ENCODE data around the gene NRF1.

NRF1 gene

DNA sequence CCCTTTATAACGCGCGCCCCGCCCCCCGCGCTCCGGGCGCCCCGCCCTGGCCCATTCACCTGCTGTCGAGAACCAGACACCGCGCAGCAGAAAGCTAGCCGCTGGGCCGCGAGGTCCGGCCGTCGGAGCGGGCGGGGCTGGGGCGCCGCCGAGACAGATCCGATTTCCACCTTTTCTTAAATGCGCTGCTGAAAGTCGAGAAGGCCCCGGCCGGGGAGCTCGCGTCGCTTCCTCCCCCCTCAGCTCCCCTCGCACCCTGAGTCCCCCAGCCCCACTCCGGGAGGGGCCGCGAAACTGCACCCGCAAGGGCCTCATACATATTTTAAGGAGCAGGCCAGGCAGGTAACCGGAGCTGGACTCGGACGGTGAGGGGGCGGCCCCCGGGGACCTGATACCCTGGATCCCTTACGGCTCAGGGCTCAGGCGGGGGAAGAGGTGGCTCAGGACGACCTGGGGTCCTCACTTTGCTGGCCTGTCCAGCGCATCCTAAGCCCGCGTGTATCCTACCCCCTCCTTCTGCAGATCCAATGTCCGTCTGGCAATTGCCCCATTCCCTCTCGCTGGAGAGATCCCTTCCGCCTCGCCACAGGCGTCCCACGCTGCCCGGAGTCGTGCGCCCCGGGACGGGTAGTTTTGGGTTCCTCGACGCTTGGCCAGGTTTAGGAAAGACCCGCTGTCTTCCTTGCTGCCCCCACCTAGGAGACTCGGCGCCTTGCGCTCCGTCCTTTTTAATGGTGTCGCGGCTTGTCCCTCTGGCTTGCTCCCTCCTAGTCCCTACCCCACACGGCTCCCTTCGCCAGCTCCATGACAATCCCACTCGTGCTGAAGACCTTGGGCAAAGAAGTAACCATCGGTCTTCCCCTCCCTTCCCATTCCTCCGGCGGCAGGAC lies 170.7 kb downstream of the NRF1 start:
- H3K4me3 ChIP-seq (ENCODE audit: low read depth, low read length) = no peak overlapping the region

DNA sequence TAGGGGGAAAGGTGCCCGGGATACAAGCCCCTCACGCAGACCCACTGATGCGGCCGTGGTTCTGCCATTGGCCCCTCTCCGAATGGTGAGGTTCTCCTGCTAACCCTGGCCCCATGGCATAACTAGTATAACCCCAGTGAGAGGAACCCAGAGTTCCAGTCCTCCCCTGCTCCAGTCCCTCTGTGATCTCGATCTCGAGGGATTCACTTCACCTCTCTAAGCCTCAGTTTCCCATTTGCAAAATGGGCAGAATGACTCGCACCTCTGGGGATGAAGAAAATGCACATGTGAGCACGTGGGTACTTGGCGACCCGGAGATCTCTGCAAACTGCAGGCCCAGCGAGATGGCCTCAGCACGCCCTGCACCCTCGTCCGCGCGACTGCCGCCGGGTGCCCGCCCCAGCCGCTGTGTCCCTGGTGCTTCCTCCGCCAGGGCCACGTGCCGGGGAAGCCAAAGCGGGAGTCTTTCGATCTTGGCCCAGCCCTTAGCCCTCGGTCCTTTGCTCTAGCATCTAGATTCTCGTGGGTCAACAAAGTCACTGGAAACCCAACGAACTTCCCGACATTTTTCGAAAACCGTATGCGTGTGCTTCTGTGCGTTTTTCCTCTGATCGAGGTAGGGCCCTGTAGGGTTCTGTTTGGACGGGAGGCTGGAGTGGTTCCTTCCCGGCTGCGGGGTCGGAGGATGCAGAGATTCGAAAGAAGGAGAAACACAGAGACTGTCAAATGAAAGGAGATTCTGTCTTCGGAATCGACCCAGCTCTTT lies 171.5 kb downstream of the NRF1 start:
- H3K4me3 ChIP-seq (ENCODE audit: low read depth, low read length) = no peak overlapping the region

More for the DNA sequence above, 170.7 kb downstream of the NRF1 start:
- TF ChIP-seq, protein P1, sequence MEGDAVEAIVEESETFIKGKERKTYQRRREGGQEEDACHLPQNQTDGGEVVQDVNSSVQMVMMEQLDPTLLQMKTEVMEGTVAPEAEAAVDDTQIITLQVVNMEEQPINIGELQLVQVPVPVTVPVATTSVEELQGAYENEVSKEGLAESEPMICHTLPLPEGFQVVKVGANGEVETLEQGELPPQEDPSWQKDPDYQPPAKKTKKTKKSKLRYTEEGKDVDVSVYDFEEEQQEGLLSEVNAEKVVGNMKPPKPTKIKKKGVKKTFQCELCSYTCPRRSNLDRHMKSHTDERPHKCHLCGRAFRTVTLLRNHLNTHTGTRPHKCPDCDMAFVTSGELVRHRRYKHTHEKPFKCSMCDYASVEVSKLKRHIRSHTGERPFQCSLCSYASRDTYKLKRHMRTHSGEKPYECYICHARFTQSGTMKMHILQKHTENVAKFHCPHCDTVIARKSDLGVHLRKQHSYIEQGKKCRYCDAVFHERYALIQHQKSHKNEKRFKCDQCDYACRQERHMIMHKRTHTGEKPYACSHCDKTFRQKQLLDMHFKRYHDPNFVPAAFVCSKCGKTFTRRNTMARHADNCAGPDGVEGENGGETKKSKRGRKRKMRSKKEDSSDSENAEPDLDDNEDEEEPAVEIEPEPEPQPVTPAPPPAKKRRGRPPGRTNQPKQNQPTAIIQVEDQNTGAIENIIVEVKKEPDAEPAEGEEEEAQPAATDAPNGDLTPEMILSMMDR (IDR thresholded peaks at IDR 0.05; ENCODE audit: low read depth, low read length) = no peak

DNA sequence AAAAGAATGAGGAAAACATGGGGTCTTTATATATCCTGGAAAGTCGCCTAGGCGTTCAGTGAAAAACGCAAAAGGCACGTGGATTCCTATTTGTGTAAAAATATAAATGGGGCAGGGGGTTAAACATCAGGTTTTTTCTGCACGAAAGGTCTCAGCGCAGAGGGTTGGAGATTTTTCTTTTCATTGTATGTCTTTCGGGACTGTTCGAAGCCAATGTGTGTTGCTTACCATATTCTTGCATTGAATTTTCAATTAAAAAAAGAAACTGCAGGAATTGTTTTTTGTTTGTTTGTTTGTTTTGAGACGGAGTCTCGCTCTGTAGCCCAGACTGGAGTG lies 172.0 kb downstream of the NRF1 start:
- no peak overlapping the region for H3K4me3 ChIP-seq (ENCODE audit: low read depth, low read length)
- TF ChIP-seq, protein P1 (IDR thresholded peaks at IDR 0.05; ENCODE audit: low read depth, low read length) = no peak

More for the DNA sequence above, 171.5 kb downstream of the NRF1 start:
- TF ChIP-seq, protein P1 (IDR thresholded peaks at IDR 0.05; ENCODE audit: low read depth, low read length) = no peak

DNA sequence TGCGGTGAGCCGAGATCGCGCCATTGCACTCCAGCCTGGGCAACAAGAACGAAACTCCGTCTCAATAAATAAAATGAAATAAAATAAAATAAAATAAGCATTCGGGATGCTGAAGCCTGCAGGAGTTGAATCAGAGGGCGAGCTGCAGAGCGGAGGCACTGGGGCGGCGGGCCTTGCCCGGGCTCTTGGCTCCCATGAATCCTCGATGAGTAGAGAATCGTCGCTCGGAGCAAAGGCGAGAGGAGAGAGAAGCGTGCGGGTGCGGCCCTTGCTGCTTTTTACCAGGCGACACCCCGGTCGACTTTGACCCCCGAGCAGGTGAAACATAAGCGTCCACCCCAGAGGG lies 172.9 kb downstream of the NRF1 start:
- H3K4me3 ChIP-seq (ENCODE audit: low read depth, low read length) = no peak overlapping the region
- TF ChIP-seq, protein P1 (IDR thresholded peaks at IDR 0.05; ENCODE audit: low read depth, low read length) = no peak

DNA sequence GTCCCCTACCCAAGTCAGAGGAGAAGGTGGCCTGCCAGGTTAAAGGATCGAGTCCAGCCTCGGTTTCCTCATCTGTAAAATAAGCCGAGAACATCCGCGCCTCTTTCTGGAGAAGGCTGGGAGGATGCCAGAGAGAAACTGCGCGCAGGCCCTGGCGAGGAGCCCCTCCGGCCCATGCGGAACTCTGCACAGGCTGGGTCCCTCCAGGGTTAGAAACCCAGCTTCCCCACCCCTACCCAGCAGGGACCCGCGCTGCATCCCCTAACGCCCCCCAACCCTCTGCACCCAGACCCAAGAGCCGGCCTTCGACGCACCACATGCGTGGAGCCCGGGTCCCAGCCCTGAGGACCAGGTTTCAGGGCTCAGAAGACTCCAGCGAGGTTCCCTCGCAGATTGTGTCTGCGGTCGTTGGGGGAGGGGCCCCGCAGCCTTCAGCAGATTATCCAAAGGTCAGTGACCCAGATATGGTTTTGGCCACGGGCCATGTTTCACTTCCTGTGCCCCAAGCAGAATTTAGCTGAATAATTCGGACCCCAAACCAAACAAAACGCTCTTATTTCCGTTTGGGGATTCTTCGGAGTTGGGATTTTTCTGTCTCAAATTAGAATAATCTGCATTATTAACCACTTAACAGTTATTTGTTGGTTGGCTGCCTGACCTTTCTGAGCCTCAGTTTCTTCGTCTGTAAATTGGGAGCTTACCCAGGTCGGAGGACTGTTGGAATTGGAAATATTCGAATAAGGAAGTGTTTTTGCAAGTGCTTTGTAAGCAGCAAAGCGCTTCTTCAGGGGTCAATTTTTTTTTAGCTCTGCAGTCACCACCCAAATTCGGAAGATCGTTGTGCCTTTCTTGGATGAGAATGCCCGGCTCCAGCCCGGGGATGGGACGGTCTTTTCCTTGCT lies 173.5 kb downstream of the NRF1 start:
- no peak overlapping the region for H3K4me3 ChIP-seq (ENCODE audit: low read depth, low read length)

DNA sequence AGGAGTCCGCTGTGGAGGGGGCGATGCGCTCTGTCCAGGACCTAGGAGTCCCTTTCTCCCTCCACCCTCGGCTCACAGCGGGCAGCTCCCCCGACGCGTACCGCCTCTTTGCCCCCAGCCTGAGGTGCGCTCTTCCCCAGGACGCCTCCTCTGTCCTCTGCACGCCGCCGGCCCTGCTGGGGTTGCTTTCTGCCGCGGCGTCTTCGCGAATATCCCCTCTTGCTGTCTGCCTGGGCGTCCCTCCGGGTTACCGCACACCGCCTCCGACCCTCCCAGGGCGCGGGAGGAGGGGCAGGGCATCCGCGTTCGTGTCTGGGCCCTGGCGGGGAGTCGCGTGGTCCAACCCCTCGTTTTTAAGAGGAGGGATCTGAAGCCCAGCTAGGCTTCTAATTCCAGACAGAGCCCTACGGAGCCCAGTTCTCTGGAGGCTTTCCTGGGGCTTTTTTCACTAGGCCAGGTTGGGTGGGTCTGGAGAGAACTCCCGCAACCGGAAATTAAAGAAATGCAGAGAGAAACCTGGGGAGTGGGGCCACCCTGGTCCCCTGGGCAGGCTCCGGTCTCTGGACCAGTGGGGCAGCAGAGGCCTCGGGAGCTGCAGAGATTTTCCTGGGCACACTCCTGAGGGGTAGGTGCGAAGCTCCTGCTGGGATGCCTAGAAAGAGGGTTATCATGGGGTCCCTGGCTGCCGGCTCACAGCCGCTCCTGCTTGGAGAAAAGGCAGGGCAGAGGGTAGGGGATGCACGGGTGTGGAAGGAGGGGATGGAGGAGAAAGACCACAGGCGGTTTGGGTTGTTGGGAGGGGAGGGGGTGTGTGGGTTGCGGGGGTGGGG lies 174.4 kb downstream of the NRF1 start:
- no peak overlapping the region for H3K4me3 ChIP-seq (ENCODE audit: low read depth, low read length)
- TF ChIP-seq, protein P1 (IDR thresholded peaks at IDR 0.05; ENCODE audit: low read depth, low read length) = no peak

More for the DNA sequence above, 173.5 kb downstream of the NRF1 start:
- TF ChIP-seq, protein P1 (IDR thresholded peaks at IDR 0.05; ENCODE audit: low read depth, low read length) = no peak

All from WI38 (cell line).